HepG2 (cell line): ENCODE measurements around the gene NUDT8. TPM values are rescaled to one million over a fixed set of nuclear protein-coding genes. Genes with fewer than 3 reads are reported as not detected.

Experiments
- ATF6 ChIP-seq: sonication (generic); formaldehyde crosslinking; conservative IDR thresholded peaks from 2 replicates; pipeline ENCODE4 v1.4.0; 2020; ENCODE audit warnings: missing genetic modification reagents
- HNF4G ChIP-seq, 2 experiments: sonication (generic) in 1 of 2; formaldehyde crosslinking in 1 of 2; IDR thresholded peaks; 2 replicates each; pipeline versions ENCODE4 v1.4.0 to v1.6.1; 2011 to 2020; ENCODE audit warnings: borderline replicate concordance in 2 of 2, low read depth in 2 of 2, mild to moderate bottlenecking in 2 of 2, low read length in 1 of 2, missing genetic modification reagents in 1 of 2, moderate library complexity in 1 of 2
- LCORL ChIP-seq, 2 experiments: fragments of 450-650 bp in 1 of 2; sonication (generic) in 1 of 2; formaldehyde crosslinking in 1 of 2; IDR thresholded peaks; 2 replicates each; pipeline versions ENCODE4 v1.5.0 to v1.6.1; 2017 to 2020; ENCODE audit warnings: antibody characterized with exemption in 1 of 2, missing genetic modification reagents in 1 of 2
- MTA3 ChIP-seq: sonication (generic); formaldehyde crosslinking; IDR thresholded peaks from 2 replicates; pipeline ENCODE4 v1.4.0; 2020; ENCODE audit warnings: missing genetic modification reagents
- MYNN ChIP-seq: sonication (generic); formaldehyde crosslinking; IDR thresholded peaks from 2 replicates; pipeline ENCODE4 v1.4.0; 2020; ENCODE audit warnings: mild to moderate bottlenecking, low read depth, missing genetic modification reagents
- PCBP1 ChIP-seq: fragments of 200-400 bp; formaldehyde crosslinking; IDR thresholded peaks from 2 replicates; pipeline ENCODE4 v1.6.1; 2017; ENCODE audit warnings: mild to moderate bottlenecking, low read depth, low read length, borderline replicate concordance
- PRDM4 ChIP-seq: sonication (generic); formaldehyde crosslinking; IDR thresholded peaks from 2 replicates; pipeline ENCODE4 v1.9.0; 2021; ENCODE audit warnings: missing genetic modification reagents, borderline replicate concordance
- SIX4 ChIP-seq: sonication (generic); formaldehyde crosslinking; IDR thresholded peaks from 2 replicates; pipeline ENCODE4 v1.4.0; 2020; ENCODE audit warnings: missing genetic modification reagents
- SMARCC2 ChIP-seq: fragments of 450-650 bp; IDR thresholded peaks from 2 replicates; pipeline ENCODE4 v1.6.1; 2017; ENCODE audit warnings: antibody characterized with exemption, mild to moderate bottlenecking
- SRF ChIP-seq: IDR thresholded peaks from 2 replicates; pipeline ENCODE4 v1.6.1; 2011; ENCODE audit warnings: mild to moderate bottlenecking, low read depth, low read length, moderate library complexity
- SRSF4 ChIP-seq: fragments of 200-400 bp; formaldehyde crosslinking; IDR thresholded peaks from one replicate; pipeline ENCODE4 v1.6.1; 2018; ENCODE audit warnings: mild to moderate bottlenecking, low read depth, low read length, moderate library complexity; ENCODE audit not compliant: poor library complexity, severe bottlenecking
- STAG1 ChIP-seq: sonication (generic); formaldehyde crosslinking; IDR thresholded peaks from 2 replicates; pipeline ENCODE4 v1.4.0; 2020; ENCODE audit warnings: missing genetic modification reagents
- ZEB1 ChIP-seq: IDR thresholded peaks from 2 replicates; pipeline ENCODE4 v1.6.1; 2012; ENCODE audit warnings: mild to moderate bottlenecking, low read depth, inconsistent platforms; ENCODE audit not compliant: insufficient replicate concordance
- ZHX2 ChIP-seq, 2 experiments: sonication (generic) in 1 of 2; formaldehyde crosslinking in 1 of 2; IDR thresholded peaks; 2 replicates each; pipeline versions ENCODE4 v1.6.1 to v1.9.0; 2014 to 2022; ENCODE audit warnings: antibody characterized with exemption in 1 of 2, borderline replicate concordance in 1 of 2, inconsistent platforms in 1 of 2, low read depth in 1 of 2, missing genetic modification reagents in 1 of 2
- ZNF30 ChIP-seq: sonication (generic); formaldehyde crosslinking; IDR thresholded peaks from 2 replicates; pipeline ENCODE4 v1.5.0; 2020; ENCODE audit warnings: mild to moderate bottlenecking, missing genetic modification reagents
- ZNF333 ChIP-seq: sonication (generic); formaldehyde crosslinking; IDR thresholded peaks from 2 replicates; pipeline ENCODE4 v1.4.0; 2020; ENCODE audit warnings: mild to moderate bottlenecking, missing genetic modification reagents, borderline replicate concordance
- ZNF354B ChIP-seq: sonication (generic); formaldehyde crosslinking; IDR thresholded peaks from 2 replicates; pipeline ENCODE4 v1.8.0; 2022; ENCODE audit warnings: mild to moderate bottlenecking, missing genetic modification reagents
- polyA plus RNA-seq, 8 experiments: library from polyadenylated mRNA; depleted of rRNA in 3 of 8; stranded (reverse) in 7 of 8; unstranded in 1 of 8; fragments of >200 nt; fragmentation: Illumina TruSeq in 4 of 8; extraction: Trizol in 4 of 8; gene quantifications; 2 replicates each; pipeline versions ENCODE4 v1.2.1 to v1.2.3, GENCODE V29; 2011 to 2016; ENCODE audit warnings: low read depth in 4 of 8, missing spikeins in 1 of 8, mixed read lengths in 1 of 8; ENCODE audit not compliant: insufficient read depth in 1 of 8
- total RNA-seq, 5 experiments: library from RNA; depleted of rRNA; stranded (reverse); fragments of >200 nt; fragmentation: Illumina TruSeq; extraction: Trizol; gene quantifications; 2 replicates each; pipeline ENCODE4 v1.2.3, GENCODE V29; 2016; ENCODE audit warnings: low read depth in 1 of 5

The NUDT8 gene
- total and polyA plus RNA-seq, 2 of the 13 experiments (the other 11 are each of a cell fraction or from before 2014, with no cell fraction given) = 6.7 to 25.8 TPM

- TF ChIP-seq ZHX2 (IDR thresholded peaks at IDR 0.05; ENCODE audit: low read depth) (peak; percentile 91), ZHX2 (CRISPR knock-in tag; IDR thresholded peaks at IDR 0.05; ENCODE audit: borderline replicate concordance) (no peak), PRDM4 (CRISPR knock-in tag) (no peak), LCORL (IDR thresholded peaks at IDR 0.05) (no peak), LCORL (CRISPR knock-in tag; IDR thresholded peaks at IDR 0.05) (peak; percentile 60; the same call in 1 of the 2 replicates), STAG1 (CRISPR knock-in tag) (peak; percentile 67), PCBP1 (no peak), SRSF4 (no peak), ATF6 (CRISPR knock-in tag) (no peak), MTA3 (CRISPR knock-in tag) (no peak), ZNF354B (CRISPR knock-in tag) (no peak), ZNF30 (CRISPR knock-in tag) (no peak), MYNN (no peak), HNF4G (IDR thresholded peaks at IDR 0.05; ENCODE audit: borderline replicate concordance, low read depth, low read length) (no peak), HNF4G (CRISPR knock-in tag; IDR thresholded peaks at IDR 0.05; ENCODE audit: borderline replicate concordance, low read depth) (no peak), SMARCC2 (no peak), SIX4 (CRISPR knock-in tag) (no peak), SRF (no peak), ZNF333 (CRISPR knock-in tag) (no peak), ZEB1 (no peak)
These were observed 23.0 kb downstream of the NUDT8 start, which contains the start of gene NDUFV1 (continued) for GRCh38 chr11:67606492-67607295.
